ENCODE results near the gene IRGM. TPM values are rescaled to one million over a fixed set of nuclear protein-coding genes. Genes with fewer than 3 reads are reported as not detected.

Gene IRGM
- total and polyA plus RNA-seq, 2 of the 8 experiments (the other 6 are each of a cell fraction or from before 2014, with no cell fraction given) = 0.11 TPM; not detected in 1

DNA sequence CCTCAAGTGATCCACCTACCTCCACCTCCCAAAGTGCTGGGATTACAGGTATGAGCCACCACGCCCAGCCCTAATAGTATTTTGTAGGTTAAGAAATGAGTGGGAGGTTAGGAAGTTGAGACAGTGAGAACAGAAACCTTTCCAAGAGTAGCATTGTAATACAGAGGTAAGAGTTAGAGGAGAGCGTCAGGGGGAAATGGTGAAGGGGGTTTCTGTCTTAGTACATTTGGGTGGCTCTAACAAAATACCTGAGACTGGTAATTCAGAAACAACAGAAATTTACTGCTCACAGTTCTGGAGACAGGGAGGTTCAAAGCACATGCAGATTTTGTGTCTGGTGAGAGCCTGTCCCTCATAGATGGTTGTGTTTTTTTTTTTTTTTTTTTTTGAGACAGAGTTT, 48.9 kb upstream of the IRGM start:
- ChIA-PET CTCF (ENCODE audit: partially characterized antibody) (interaction anchor here (1.7 kb wide), 1 partner anchor 49 kb away, joined by 6 read pairs; the partner anchor contains the start of gene IRGM), POLR2A (ENCODE audit: partially characterized antibody) (interaction anchor here (0.7 kb wide), 1 partner anchor 200 kb away, joined by 3 read pairs; no protein-coding TSS in a partner anchor)
- no peak overlapping the region for H2AFZ ChIP-seq (ENCODE audit: low read length)
- H3K23me2 ChIP-seq (ENCODE audit: low read depth, low read length) = peaks cover 2% of the 10 kb centered on the region; the same call in 1 of the 2 replicates
- H3K79me2 ChIP-seq (ENCODE audit: control insufficient read depth in 1 of 2, insufficient read depth in 2 of 2, low read length in 2 of 2) = no peaks in the 10 kb centered on the region
- no peaks in the 10 kb centered on the region for H3K79me1 ChIP-seq (ENCODE audit: low read depth, low read length)
- no peaks in the 10 kb centered on the region for H3K27me3 ChIP-seq (replicated peaks in 1 of 4; ENCODE audit: control insufficient read depth in 3 of 4, extremely low read depth in 1 of 4, insufficient read depth in 3 of 4, low read length in 3 of 4)
- no peak overlapping the region for H3K14ac ChIP-seq (ENCODE audit: insufficient read length)
- H3K4me2 ChIP-seq (ENCODE audit: insufficient read depth in 1 of 2, low read depth in 2 of 2, low read length in 2 of 2) = no peak overlapping the region
- no peaks in the 10 kb centered on the region for H3K9me3 ChIP-seq (ENCODE audit: insufficient read depth in 2 of 2, low read depth in 1 of 2, low read length in 1 of 2)
- no peak overlapping the region for H3K4me3 ChIP-seq (ENCODE audit: extremely low read depth in 1 of 4, insufficient read depth in 2 of 4, low read depth in 3 of 4, low read length in 4 of 4)
- FAIRE-seq = no peak
- no peak overlapping the region for H2BK5ac ChIP-seq (ENCODE audit: low read depth, low read length)
- no peak overlapping the region for H2BK20ac ChIP-seq (ENCODE audit: low read length)
- WGBS, 2 experiments (ENCODE audit: extremely low coverage in 1 of 2, insufficient coverage in 1 of 2, insufficient read length in 1 of 2, insufficient replicate concordance in 2 of 2, low coverage in 1 of 2, low lambda C conversion rate in 2 of 2, missing lambda C conversion rate in 1 of 2) = 88% methylated on average over 2 of the region's 2 CpGs; no CpG with 5 or more reads in 1 of the 2 experiments
- H2BK120ac ChIP-seq (replicated peaks; ENCODE audit: low read depth, low read length) = no peak overlapping the region
- H3K4ac ChIP-seq (replicated peaks; ENCODE audit: insufficient read length, low read depth, low read length) = no peak overlapping the region
- no peak overlapping the region for H3K27ac ChIP-seq (ENCODE audit: low read depth, low read length)
- H3K56ac ChIP-seq (replicated peaks; ENCODE audit: insufficient read length, low read depth, low read length) = no peak overlapping the region
- H3K18ac ChIP-seq (ENCODE audit: extremely low read depth, low read length) = no peak overlapping the region
- no peak overlapping the region for H4K5ac ChIP-seq (ENCODE audit: insufficient read length, low read depth, low read length)
- no peak for TF ChIP-seq EZH2 (IDR thresholded peaks at IDR 0.05; ENCODE audit: low read depth, low read length, severe bottlenecking)
- TF ChIP-seq NRF1 (IDR thresholded peaks at IDR 0.05; ENCODE audit: low read depth, low read length) = no peak
- no peak for TF ChIP-seq SUZ12 (IDR thresholded peaks at IDR 0.05; ENCODE audit: low read length)
- TF ChIP-seq ZNF274 (IDR thresholded peaks at IDR 0.05; ENCODE audit: borderline replicate concordance, extremely low read depth, low read length) = no peak
- TF ChIP-seq CTCF (IDR thresholded peaks at IDR 0.05; ENCODE audit: control extremely low read depth in 1 of 3, insufficient read depth in 1 of 3, low read depth in 1 of 3, low read length in 3 of 3) = no peak
- TF ChIP-seq TCF12 (IDR thresholded peaks at IDR 0.05; ENCODE audit: low read depth, low read length) = no peak
- peaks cover 0 to 3% (median 0%) of the 10 kb centered on the region in 4 experiments; a peak in 1 of 7 replicates for H3K4me1 ChIP-seq (replicated peaks in 1 of 4; ENCODE audit: control insufficient read depth in 3 of 4, insufficient read depth in 4 of 4, low read length in 3 of 4)
- no peak overlapping the region for H2AK5ac ChIP-seq (ENCODE audit: low read depth, low read length)
- no peak for DNase-seq (ENCODE audit: low read depth in 1 of 2, low spot score in 2 of 2)
- no peak overlapping the region for H4K91ac ChIP-seq (replicated peaks; ENCODE audit: insufficient read length, low read length)
- no peak overlapping the region for H3K23ac ChIP-seq (ENCODE audit: insufficient read length)
- H3K9ac ChIP-seq (replicated peaks in 1 of 4; ENCODE audit: extremely low read depth in 1 of 4, low read depth in 3 of 4, low read length in 3 of 4) = no peak overlapping the region
- H4K8ac ChIP-seq (ENCODE audit: extremely low read depth, insufficient read depth, low read length) = no peak overlapping the region
- H3K36me3 ChIP-seq (ENCODE audit: control insufficient read depth in 2 of 4, insufficient read depth in 4 of 4, low read length in 3 of 4) = no peaks in the 10 kb centered on the region
- no peak overlapping the region for H2BK12ac ChIP-seq (ENCODE audit: low read depth, low read length)
- no peaks in the 10 kb centered on the region for H4K20me1 ChIP-seq (replicated peaks in 1 of 2; ENCODE audit: control insufficient read depth in 1 of 2, insufficient read depth in 2 of 2, low read length in 2 of 2)
- H2BK15ac ChIP-seq (ENCODE audit: low read length) = no peak overlapping the region

All from H1 (cell line).